Measurements from ENCODE around the gene CRELD2.

GRCh38 chr22:49886346-49887063 is 31.9 kb upstream of the CRELD2 start:
- TF ChIP-seq, protein P1, sequence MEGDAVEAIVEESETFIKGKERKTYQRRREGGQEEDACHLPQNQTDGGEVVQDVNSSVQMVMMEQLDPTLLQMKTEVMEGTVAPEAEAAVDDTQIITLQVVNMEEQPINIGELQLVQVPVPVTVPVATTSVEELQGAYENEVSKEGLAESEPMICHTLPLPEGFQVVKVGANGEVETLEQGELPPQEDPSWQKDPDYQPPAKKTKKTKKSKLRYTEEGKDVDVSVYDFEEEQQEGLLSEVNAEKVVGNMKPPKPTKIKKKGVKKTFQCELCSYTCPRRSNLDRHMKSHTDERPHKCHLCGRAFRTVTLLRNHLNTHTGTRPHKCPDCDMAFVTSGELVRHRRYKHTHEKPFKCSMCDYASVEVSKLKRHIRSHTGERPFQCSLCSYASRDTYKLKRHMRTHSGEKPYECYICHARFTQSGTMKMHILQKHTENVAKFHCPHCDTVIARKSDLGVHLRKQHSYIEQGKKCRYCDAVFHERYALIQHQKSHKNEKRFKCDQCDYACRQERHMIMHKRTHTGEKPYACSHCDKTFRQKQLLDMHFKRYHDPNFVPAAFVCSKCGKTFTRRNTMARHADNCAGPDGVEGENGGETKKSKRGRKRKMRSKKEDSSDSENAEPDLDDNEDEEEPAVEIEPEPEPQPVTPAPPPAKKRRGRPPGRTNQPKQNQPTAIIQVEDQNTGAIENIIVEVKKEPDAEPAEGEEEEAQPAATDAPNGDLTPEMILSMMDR (optimal IDR thresholded peaks at IDR 0.05 in 1 of 3, IDR thresholded peaks at IDR 0.05 in 1 of 3, conservative IDR thresholded peaks at IDR 0.05 in 1 of 3; ENCODE audit: extremely low read depth in 1 of 3, insufficient read depth in 2 of 3, low read length in 3 of 3): no peak
- TF ChIP-seq EZH2 (IDR thresholded peaks at IDR 0.05; ENCODE audit: low read length): no peak
